CD14-positive monocyte (primary cell): ENCODE measurements around the gene USP25. TPM values are rescaled to one million over a fixed set of nuclear protein-coding genes. Genes with fewer than 3 reads are reported as not detected.

Experiments used
- DNase-seq, 3 donors: peaks; one replicate each; pipeline ENCODE4 v3.0.0-alpha.2; 2011 to 2022
- H2AFZ ChIP-seq: 2 replicates; pipeline ENCODE4 v1.6.0; 2012; ENCODE audit warnings: mild to moderate bottlenecking, low read depth, low read length, inconsistent platforms; ENCODE audit not compliant: insufficient read depth, poor library complexity, severe bottlenecking
- H3K27ac ChIP-seq, 2 donors: 1 replicate in 1 of 2; 2 replicates in 1 of 2; pipeline ENCODE4 v1.5.1; 2012 to 2013; ENCODE audit warnings: low read length in 2 of 2, control low read depth in 1 of 2, inconsistent platforms in 1 of 2, low read depth in 1 of 2, mild to moderate bottlenecking in 1 of 2
- H3K27me3 ChIP-seq, 2 donors: one replicate each; pipeline versions ENCODE4 v1.6.0 to v1.6.1; 2011 to 2013; ENCODE audit warnings: low read length in 2 of 2; ENCODE audit not compliant: control insufficient read depth in 2 of 2, insufficient read depth in 2 of 2
- H3K36me3 ChIP-seq, 2 donors: replicated peaks in 1 of 2; 1 replicate in 1 of 2; 2 replicates in 1 of 2; pipeline versions ENCODE4 v1.5.1 to v1.6.1; 2012 to 2013; ENCODE audit warnings: low read length in 2 of 2, control low read depth in 1 of 2, inconsistent platforms in 1 of 2, mild to moderate bottlenecking in 1 of 2; ENCODE audit not compliant: insufficient read depth in 2 of 2, control insufficient read depth in 1 of 2
- H3K4me1 ChIP-seq, 2 donors: 1 replicate in 1 of 2; 2 replicates in 1 of 2; pipeline versions ENCODE4 v1.5.1 to v1.6.1; 2012 to 2013; ENCODE audit warnings: low read length in 2 of 2, control low read depth in 1 of 2, inconsistent platforms in 1 of 2, mild to moderate bottlenecking in 1 of 2, moderate library complexity in 1 of 2; ENCODE audit not compliant: insufficient read depth in 2 of 2, control insufficient read depth in 1 of 2
- H3K4me2 ChIP-seq: replicated peaks from 2 replicates; pipeline ENCODE3; 2012; ENCODE audit warnings: low read length, moderate library complexity, mild to moderate bottlenecking; ENCODE audit not compliant: poor library complexity, severe bottlenecking; ENCODE audit errors: extremely low read depth
- H3K4me3 ChIP-seq, 3 experiments: fragments of 200-600 bp in 1 of 3; sonication (generic) in 1 of 3; replicated peaks in 1 of 3; 1 replicate in 2 of 3; 2 replicates in 1 of 3; pipeline ENCODE4 v1.5.1; 2011 to 2013; ENCODE audit warnings: low read length in 3 of 3, mild to moderate bottlenecking in 3 of 3, control low read depth in 2 of 3, low read depth in 2 of 3, inconsistent platforms in 1 of 3, moderate library complexity in 1 of 3
- H3K79me2 ChIP-seq: 2 replicates; pipeline ENCODE4 v1.6.0; 2012; ENCODE audit warnings: mild to moderate bottlenecking, control low read depth, inconsistent platforms, low read length, moderate library complexity; ENCODE audit not compliant: insufficient read depth
- H3K9ac ChIP-seq: 2 replicates; pipeline ENCODE4 v1.6.0; 2017; ENCODE audit warnings: low read length, mild to moderate bottlenecking; ENCODE audit not compliant: insufficient read depth, poor library complexity, severe bottlenecking
- H3K9me3 ChIP-seq, 2 donors: replicated peaks in 1 of 2; 1 replicate in 1 of 2; 2 replicates in 1 of 2; pipeline versions ENCODE4 v1.5.1 to v1.6.1; 2012 to 2013; ENCODE audit warnings: low read length in 2 of 2, control low read depth in 1 of 2; ENCODE audit not compliant: control insufficient read depth in 1 of 2, insufficient read depth in 1 of 2
- H4K20me1 ChIP-seq: 2 replicates; pipeline ENCODE4 v1.6.0; 2012; ENCODE audit warnings: mild to moderate bottlenecking, low read length, control low read depth, moderate library complexity; ENCODE audit not compliant: insufficient read depth
- H3K27ac Mint-ChIP-seq, 7 donors: one replicate each; pipeline ENCODE4 v1.8.0; 2020; ENCODE audit warnings: mild to moderate bottlenecking in 7 of 7, mixed read lengths in 7 of 7, moderate library complexity in 6 of 7, inconsistent platforms in 2 of 7
- H3K27me3 Mint-ChIP-seq, 3 donors: one replicate each; pipeline ENCODE4 v1.8.0; 2021 to 2022; ENCODE audit warnings: low read depth in 3 of 3, mild to moderate bottlenecking in 3 of 3, mixed read lengths in 3 of 3, moderate library complexity in 3 of 3, inconsistent platforms in 1 of 3
- H3K36me3 Mint-ChIP-seq, 2 donors: one replicate each; pipeline ENCODE4 v1.8.0; 2020; ENCODE audit warnings: mixed read lengths in 2 of 2, inconsistent platforms in 1 of 2, mild to moderate bottlenecking in 1 of 2
- H3K4me1 Mint-ChIP-seq: one replicate; pipeline ENCODE4 v1.8.0; 2020; ENCODE audit warnings: mild to moderate bottlenecking, mixed read lengths
- H3K4me3 Mint-ChIP-seq, 2 donors: one replicate each; pipeline ENCODE4 v1.8.0; 2020; ENCODE audit warnings: mild to moderate bottlenecking in 2 of 2, mixed read lengths in 2 of 2, moderate library complexity in 1 of 2
- H3K9me3 Mint-ChIP-seq, 7 donors: one replicate each; pipeline ENCODE4 v1.8.0; 2020 to 2022; ENCODE audit warnings: mixed read lengths in 7 of 7, mild to moderate bottlenecking in 6 of 7, moderate library complexity in 6 of 7, inconsistent platforms in 2 of 7
- WGBS: methylation state at CpG from one replicate; pipeline ENCODE4 v1.1.5; 2013; ENCODE audit warnings: missing lambda C conversion rate; ENCODE audit not compliant: insufficient coverage; 5-methylcytosine and 5-hydroxymethylcytosine counted together
- intact Hi-C, 2 donors: fragments of 100-400 bp; cut with micrococcal nuclease; formaldehyde crosslinking; loops; one replicate each; pipeline versions ENCODE4 v1.15.0 to v1.15.1; 2023
- polyA plus RNA-seq, 3 donors: library from polyadenylated mRNA; depleted of rRNA in 1 of 3; unstranded in 2 of 3; stranded (reverse) in 1 of 3; fragments of 300-500 nt in 2 of 3; fragments of >200 nt in 1 of 3; fragmentation: Illumina TruSeq in 2 of 3; gene quantifications; 1 replicate in 2 of 3; 2 replicates in 1 of 3; pipeline ENCODE4 v1.2.3, GENCODE V29; 2012 to 2021
- TF ChIP-seq, protein P1 (sequence below): fragments of 200-600 bp; IDR thresholded peaks from one replicate; pipeline ENCODE4 v1.8.0; 2022; ENCODE audit warnings: antibody characterized with exemption, mild to moderate bottlenecking

USP25 gene
- polyA plus RNA-seq, 3 donors, result 7.2 to 15.6 (median 9.6) TPM

- no peaks in the 10 kb centered on the region for H3K36me3 ChIP-seq
- H3K27ac ChIP-seq, result no peak overlapping the region
- H3K4me3 ChIP-seq, result no peak overlapping the region
- peaks cover 4 to 23% (median 13%) of the 10 kb centered on the region in 7 donors for H3K9me3 Mint-ChIP-seq
- TF ChIP-seq, protein P1, sequence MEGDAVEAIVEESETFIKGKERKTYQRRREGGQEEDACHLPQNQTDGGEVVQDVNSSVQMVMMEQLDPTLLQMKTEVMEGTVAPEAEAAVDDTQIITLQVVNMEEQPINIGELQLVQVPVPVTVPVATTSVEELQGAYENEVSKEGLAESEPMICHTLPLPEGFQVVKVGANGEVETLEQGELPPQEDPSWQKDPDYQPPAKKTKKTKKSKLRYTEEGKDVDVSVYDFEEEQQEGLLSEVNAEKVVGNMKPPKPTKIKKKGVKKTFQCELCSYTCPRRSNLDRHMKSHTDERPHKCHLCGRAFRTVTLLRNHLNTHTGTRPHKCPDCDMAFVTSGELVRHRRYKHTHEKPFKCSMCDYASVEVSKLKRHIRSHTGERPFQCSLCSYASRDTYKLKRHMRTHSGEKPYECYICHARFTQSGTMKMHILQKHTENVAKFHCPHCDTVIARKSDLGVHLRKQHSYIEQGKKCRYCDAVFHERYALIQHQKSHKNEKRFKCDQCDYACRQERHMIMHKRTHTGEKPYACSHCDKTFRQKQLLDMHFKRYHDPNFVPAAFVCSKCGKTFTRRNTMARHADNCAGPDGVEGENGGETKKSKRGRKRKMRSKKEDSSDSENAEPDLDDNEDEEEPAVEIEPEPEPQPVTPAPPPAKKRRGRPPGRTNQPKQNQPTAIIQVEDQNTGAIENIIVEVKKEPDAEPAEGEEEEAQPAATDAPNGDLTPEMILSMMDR, result no peak
- no peaks in the 10 kb centered on the region for H3K4me1 ChIP-seq
- H3K27ac Mint-ChIP-seq, result no peak overlapping the region
- H3K27me3 Mint-ChIP-seq, result no peaks in the 10 kb centered on the region
- no peaks in the 10 kb centered on the region for H3K27me3 ChIP-seq
- no peak overlapping the region for H2AFZ ChIP-seq
- 94% methylated on average over 2 of the region's 2 CpGs for WGBS
- no peak overlapping the region for H3K4me3 Mint-ChIP-seq
- H4K20me1 ChIP-seq, result no peaks in the 10 kb centered on the region
- no peak for DNase-seq
- H3K4me2 ChIP-seq, result no peak overlapping the region
- no peaks in the 10 kb centered on the region for H3K4me1 Mint-ChIP-seq
- H3K79me2 ChIP-seq, result no peaks in the 10 kb centered on the region
- intact Hi-C loops, result no loop called here
- H3K36me3 Mint-ChIP-seq, result no peaks in the 10 kb centered on the region
- no peak overlapping the region for H3K9ac ChIP-seq
- peaks cover 9% of the 10 kb centered on the region in 2 donors for H3K9me3 ChIP-seq
Observed at GRCh38 chr21:15928196-15928595, 198.4 kb downstream of the USP25 start.

DNA sequence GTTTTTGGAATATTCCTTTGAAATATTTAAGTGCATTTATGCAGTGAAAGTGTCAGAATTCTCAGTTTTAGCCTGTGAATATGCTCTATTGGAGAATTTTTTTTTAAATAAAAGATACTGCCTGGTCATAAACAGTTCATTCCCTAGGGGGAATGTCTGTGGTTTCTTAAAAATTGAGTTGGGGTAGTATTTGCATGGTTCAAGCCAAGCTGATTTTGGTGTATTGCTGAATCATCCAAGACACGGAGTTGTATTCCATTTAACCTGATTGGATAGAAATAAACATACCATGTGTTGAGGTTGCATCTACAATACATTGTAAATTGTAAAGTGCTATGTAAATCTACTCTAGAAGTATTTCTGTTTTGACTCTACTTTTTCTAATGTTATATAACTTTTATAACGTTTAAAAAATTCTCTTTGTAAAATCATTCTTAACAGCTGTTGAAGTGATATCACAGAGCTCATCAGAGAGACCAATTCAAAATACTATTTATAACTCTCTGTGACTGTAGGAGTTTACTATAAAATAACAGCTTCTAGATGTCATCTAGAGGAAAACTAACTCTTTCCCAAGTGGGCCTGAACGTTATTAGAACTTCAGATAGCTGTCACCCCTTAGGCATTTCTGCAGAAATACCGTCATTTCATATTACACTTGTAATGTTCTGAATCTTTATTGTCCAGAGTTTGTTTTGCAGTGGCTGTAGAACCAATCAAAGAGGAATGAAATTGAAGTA lies 199.1 kb downstream of the USP25 start:
- H4K20me1 ChIP-seq, result no peaks in the 10 kb centered on the region
- no peaks in the 10 kb centered on the region for H3K27me3 ChIP-seq
- Mint-ChIP-seq H3K4me1 (no peaks in the 10 kb centered on the region), H3K4me3 (no peak overlapping the region), H3K36me3 (no peaks in the 10 kb centered on the region), H3K27ac (no peak overlapping the region), H3K27me3 (no peaks in the 10 kb centered on the region), H3K9me3 (peaks cover 3 to 23% (median 12%) of the 10 kb centered on the region in 7 donors)
- peaks cover 9% of the 10 kb centered on the region in 2 donors for H3K9me3 ChIP-seq
- H3K9ac ChIP-seq, result no peak overlapping the region
- no peaks in the 10 kb centered on the region for H3K36me3 ChIP-seq
- intact Hi-C loops, result no loop called here
- DNase-seq, result no peak
- H3K4me3 ChIP-seq, result no peak overlapping the region
- H3K4me1 ChIP-seq, result no peaks in the 10 kb centered on the region
- no CpG with 5 or more reads among the region's 4 CpGs for WGBS
- no peak overlapping the region for H3K27ac ChIP-seq
- H2AFZ ChIP-seq, result no peak overlapping the region
- no peaks in the 10 kb centered on the region for H3K79me2 ChIP-seq
- H3K4me2 ChIP-seq, result no peak overlapping the region
- TF ChIP-seq, protein P1, result no peak
